H9 (cell line): ENCODE measurements around the gene KLK1. TPM values are rescaled to one million over a fixed set of nuclear protein-coding genes. Genes with fewer than 3 reads are reported as not detected.
"Not testable (repeated sequence)": the region's sequence is repeated elsewhere in the genome, so short reads cannot be mapped to it uniquely, and the experiment has no call there.

Experiments
- DNase-seq: peaks from one replicate; pipeline ENCODE4 v3.0.0-alpha.2; 2017
- H2AFZ ChIP-seq: one replicate; pipeline ENCODE4 v1.6.1; 2013; ENCODE audit warnings: mild to moderate bottlenecking, low read length, control low read depth, moderate library complexity
- H2AK5ac ChIP-seq: 2 replicates; pipeline ENCODE4 v1.6.1; 2013; ENCODE audit warnings: low read length, control low read depth, mixed read lengths; ENCODE audit not compliant: insufficient read length
- H2BK120ac ChIP-seq: one replicate; pipeline ENCODE4 v1.6.1; 2013; ENCODE audit warnings: low read depth, mild to moderate bottlenecking, low read length, control low read depth, inconsistent platforms; ENCODE audit not compliant: poor library complexity, severe bottlenecking
- H2BK12ac ChIP-seq: 2 replicates; pipeline ENCODE4 v1.6.1; 2013; ENCODE audit warnings: low read length, control low read depth, mixed read lengths, low read depth; ENCODE audit not compliant: insufficient read length
- H2BK15ac ChIP-seq: 2 replicates; pipeline ENCODE4 v1.6.1; 2013; ENCODE audit warnings: low read depth, low read length, control low read depth
- H2BK20ac ChIP-seq: one replicate; pipeline ENCODE4 v1.6.1; 2013; ENCODE audit warnings: low read depth, mild to moderate bottlenecking, low read length, control low read depth, inconsistent platforms; ENCODE audit not compliant: poor library complexity, severe bottlenecking
- H2BK5ac ChIP-seq: 2 replicates; pipeline ENCODE4 v1.6.1; 2013; ENCODE audit warnings: low read length, control low read depth, mixed read lengths; ENCODE audit not compliant: insufficient read length
- H3K14ac ChIP-seq: 2 replicates; pipeline ENCODE4 v1.6.1; 2013; ENCODE audit warnings: low read length, control low read depth; ENCODE audit not compliant: insufficient read depth
- H3K18ac ChIP-seq: 2 replicates; pipeline ENCODE4 v1.6.1; 2013; ENCODE audit warnings: low read depth, mild to moderate bottlenecking, mixed read lengths, low read length, control low read depth; ENCODE audit not compliant: insufficient read length
- H3K23ac ChIP-seq: 2 replicates; pipeline ENCODE4 v1.6.1; 2013; ENCODE audit warnings: low read length, control low read depth, mixed read lengths, low read depth; ENCODE audit not compliant: insufficient read length
- H3K23me2 ChIP-seq: 2 replicates; pipeline ENCODE4 v1.6.1; 2013; ENCODE audit warnings: low read depth, mild to moderate bottlenecking, mixed read lengths, low read length, control low read depth; ENCODE audit not compliant: insufficient read length, poor library complexity, severe bottlenecking
- H3K27ac ChIP-seq: 2 replicates; pipeline ENCODE4 v1.5.1; 2013; ENCODE audit warnings: low read length, control low read depth, mixed read lengths, low read depth; ENCODE audit not compliant: insufficient read length
- H3K27me3 ChIP-seq: 2 replicates; pipeline ENCODE4 v1.6.1; 2013; ENCODE audit warnings: low read length, control low read depth, inconsistent platforms; ENCODE audit not compliant: insufficient read depth
- H3K4ac ChIP-seq: 2 replicates; pipeline ENCODE4 v1.6.1; 2013; ENCODE audit warnings: low read depth, mild to moderate bottlenecking, control low read depth, inconsistent platforms, low read length, moderate library complexity
- H3K4me1 ChIP-seq: 2 replicates; pipeline ENCODE4 v1.6.1; 2013; ENCODE audit warnings: low read length, control low read depth, inconsistent platforms; ENCODE audit not compliant: insufficient read depth
- H3K4me2 ChIP-seq: 2 replicates; pipeline ENCODE4 v1.6.1; 2013; ENCODE audit warnings: low read length, control low read depth, mixed read lengths; ENCODE audit not compliant: insufficient read length, insufficient read depth
- H3K56ac ChIP-seq: 2 replicates; pipeline ENCODE4 v1.6.1; 2013; ENCODE audit warnings: low read depth, mild to moderate bottlenecking, mixed read lengths, low read length, control low read depth; ENCODE audit not compliant: insufficient read length
- H3K79me1 ChIP-seq: 2 replicates; pipeline ENCODE4 v1.6.1; 2013; ENCODE audit warnings: low read depth, mild to moderate bottlenecking, moderate library complexity, low read length, control low read depth, inconsistent platforms; ENCODE audit not compliant: insufficient read depth, poor library complexity, severe bottlenecking
- H3K79me2 ChIP-seq: 2 replicates; pipeline ENCODE4 v1.6.1; 2013; ENCODE audit warnings: low read length, control low read depth, inconsistent platforms; ENCODE audit not compliant: insufficient read depth
- H3K9ac ChIP-seq: 2 replicates; pipeline ENCODE4 v1.6.1; 2013; ENCODE audit warnings: low read length, control low read depth, mixed read lengths; ENCODE audit not compliant: insufficient read length; ENCODE audit errors: extremely low read depth
- H3K9me3 ChIP-seq: one replicate; pipeline ENCODE4 v1.6.1; 2013; ENCODE audit warnings: low read depth, low read length, inconsistent platforms; ENCODE audit not compliant: control insufficient read depth
- H3T11ph ChIP-seq: one replicate; pipeline ENCODE4 v1.6.1; 2013; ENCODE audit warnings: mild to moderate bottlenecking, low read length, control low read depth, inconsistent platforms
- H4K20me1 ChIP-seq: one replicate; pipeline ENCODE4 v1.6.1; 2013; ENCODE audit not compliant: control insufficient read depth, insufficient read length, insufficient read depth
- H4K5ac ChIP-seq: 2 replicates; pipeline ENCODE4 v1.6.1; 2013; ENCODE audit warnings: low read depth, mild to moderate bottlenecking, mixed read lengths, low read length, control low read depth; ENCODE audit not compliant: insufficient read length
- H4K8ac ChIP-seq: replicated peaks from 2 replicates; pipeline ENCODE4 v1.6.1; 2013; ENCODE audit warnings: low read length, control low read depth, mixed read lengths, low read depth; ENCODE audit not compliant: insufficient read length
- H4K91ac ChIP-seq: 2 replicates; pipeline ENCODE4 v1.6.1; 2013; ENCODE audit warnings: low read depth, mild to moderate bottlenecking, moderate library complexity, mixed read lengths, low read length, control low read depth; ENCODE audit not compliant: insufficient read length
- H3K27ac Mint-ChIP-seq, 3 experiments: 2 replicates in 2 of 3; 3 replicates in 1 of 3; pipeline ENCODE4 v1.8.0; 2020 to 2021; ENCODE audit warnings: mixed read lengths in 3 of 3, mild to moderate bottlenecking in 1 of 3, moderate library complexity in 1 of 3
- H3K27me3 Mint-ChIP-seq: 2 replicates; pipeline ENCODE4 v1.8.0; 2021; ENCODE audit warnings: low read depth, mild to moderate bottlenecking, moderate library complexity, mixed read lengths
- H3K36me3 Mint-ChIP-seq, 3 experiments: 2 replicates in 2 of 3; 3 replicates in 1 of 3; pipeline ENCODE4 v1.8.0; 2020 to 2021; ENCODE audit warnings: low read depth in 3 of 3, mixed read lengths in 3 of 3; ENCODE audit not compliant: insufficient read depth in 1 of 3
- H3K4me1 Mint-ChIP-seq, 2 experiments: 2 replicates each; pipeline ENCODE4 v1.8.0; 2020; ENCODE audit warnings: mixed read lengths in 2 of 2
- H3K4me3 Mint-ChIP-seq, 2 experiments: 2 replicates in 1 of 2; 3 replicates in 1 of 2; pipeline ENCODE4 v1.8.0; 2020 to 2021; ENCODE audit warnings: mild to moderate bottlenecking in 2 of 2, mixed read lengths in 2 of 2, moderate library complexity in 1 of 2
- H3K9me3 Mint-ChIP-seq, 2 experiments: 2 replicates in 1 of 2; 3 replicates in 1 of 2; pipeline ENCODE4 v1.8.0; 2020; ENCODE audit warnings: mild to moderate bottlenecking in 2 of 2, mixed read lengths in 2 of 2, moderate library complexity in 1 of 2
- WGBS: extraction: QIAGEN DNeasy Blood & Tissue Kit; methylation state at CpG from one replicate; pipeline ENCODE4 v1.1.7; 2013; ENCODE audit warnings: missing lambda C conversion rate, low lambda C conversion rate, mixed read lengths; ENCODE audit not compliant: insufficient read length; ENCODE audit errors: extremely low coverage; 5-methylcytosine and 5-hydroxymethylcytosine counted together
- total RNA-seq: library from RNA; stranded (reverse); gene quantifications from 2 replicates; pipeline ENCODE4 v1.2.1, GENCODE V29; 2021
- TF ChIP-seq, protein P1 (sequence below): fragments of 200-600 bp; sonication (generic); conservative IDR thresholded peaks from 3 replicates; pipeline ENCODE4 v1.8.0; 2021; ENCODE audit warnings: antibody characterized with exemption, mild to moderate bottlenecking

Gene KLK1
- total RNA-seq, 1 experiment from 2014 or later = 2.3 TPM

DNA sequence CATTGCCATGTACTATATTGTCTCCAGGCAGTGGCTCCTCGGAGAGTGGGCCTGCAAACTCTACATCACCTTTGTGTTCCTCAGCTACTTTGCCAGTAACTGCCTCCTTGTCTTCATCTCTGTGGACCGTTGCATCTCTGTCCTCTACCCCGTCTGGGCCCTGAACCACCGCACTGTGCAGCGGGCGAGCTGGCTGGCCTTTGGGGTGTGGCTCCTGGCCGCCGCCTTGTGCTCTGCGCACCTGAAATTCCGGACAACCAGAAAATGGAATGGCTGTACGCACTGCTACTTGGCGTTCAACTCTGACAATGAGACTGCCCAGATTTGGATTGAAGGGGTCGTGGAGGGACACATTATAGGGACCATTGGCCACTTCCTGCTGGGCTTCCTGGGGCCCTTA, 52.7 kb downstream of the KLK1 start:
- peaks cover 0 to 6% of the 10 kb centered on the region in 2 experiments; a peak in 1 of 5 replicates for H3K9me3 Mint-ChIP-seq
- H4K8ac ChIP-seq = no peak overlapping the region
- no peak overlapping the region for H3K18ac ChIP-seq
- H3K36me3 Mint-ChIP-seq = no peaks in the 10 kb centered on the region
- no peak overlapping the region for H3K56ac ChIP-seq
- no peak overlapping the region for H2BK5ac ChIP-seq
- no peaks in the 10 kb centered on the region for H3K27me3 ChIP-seq
- no peak overlapping the region for H4K5ac ChIP-seq
- no peak overlapping the region for H2BK20ac ChIP-seq
- H3K27ac ChIP-seq = no peak overlapping the region
- no peak overlapping the region; a peak in 1 of 7 replicates for H3K27ac Mint-ChIP-seq
- TF ChIP-seq, protein P1, sequence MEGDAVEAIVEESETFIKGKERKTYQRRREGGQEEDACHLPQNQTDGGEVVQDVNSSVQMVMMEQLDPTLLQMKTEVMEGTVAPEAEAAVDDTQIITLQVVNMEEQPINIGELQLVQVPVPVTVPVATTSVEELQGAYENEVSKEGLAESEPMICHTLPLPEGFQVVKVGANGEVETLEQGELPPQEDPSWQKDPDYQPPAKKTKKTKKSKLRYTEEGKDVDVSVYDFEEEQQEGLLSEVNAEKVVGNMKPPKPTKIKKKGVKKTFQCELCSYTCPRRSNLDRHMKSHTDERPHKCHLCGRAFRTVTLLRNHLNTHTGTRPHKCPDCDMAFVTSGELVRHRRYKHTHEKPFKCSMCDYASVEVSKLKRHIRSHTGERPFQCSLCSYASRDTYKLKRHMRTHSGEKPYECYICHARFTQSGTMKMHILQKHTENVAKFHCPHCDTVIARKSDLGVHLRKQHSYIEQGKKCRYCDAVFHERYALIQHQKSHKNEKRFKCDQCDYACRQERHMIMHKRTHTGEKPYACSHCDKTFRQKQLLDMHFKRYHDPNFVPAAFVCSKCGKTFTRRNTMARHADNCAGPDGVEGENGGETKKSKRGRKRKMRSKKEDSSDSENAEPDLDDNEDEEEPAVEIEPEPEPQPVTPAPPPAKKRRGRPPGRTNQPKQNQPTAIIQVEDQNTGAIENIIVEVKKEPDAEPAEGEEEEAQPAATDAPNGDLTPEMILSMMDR = no peak
- H4K91ac ChIP-seq = no peak overlapping the region
- H4K20me1 ChIP-seq = no peaks in the 10 kb centered on the region
- no peaks in the 10 kb centered on the region for H3K9me3 ChIP-seq
- no peaks in the 10 kb centered on the region for H3K79me2 ChIP-seq
- no peak overlapping the region for H3K9ac ChIP-seq
- H3K79me1 ChIP-seq = no peaks in the 10 kb centered on the region
- H3K4me2 ChIP-seq = no peak overlapping the region
- DNase-seq = no peak
- H3K27me3 Mint-ChIP-seq = peaks cover 57% of the 10 kb centered on the region
- H3K4me1 Mint-ChIP-seq = peaks cover 0 to 12% of the 10 kb centered on the region in 2 experiments; a peak in 3 of 4 replicates
- H3K4me3 Mint-ChIP-seq = no peak overlapping the region
- H3K4ac ChIP-seq = no peak overlapping the region
- H3K23ac ChIP-seq = no peak overlapping the region
- no peak overlapping the region for H2BK12ac ChIP-seq
- H2BK120ac ChIP-seq = no peak overlapping the region
- H3K4me1 ChIP-seq = no peaks in the 10 kb centered on the region
- H2AFZ ChIP-seq = no peak overlapping the region
- H2AK5ac ChIP-seq = no peak overlapping the region
- no peak overlapping the region for H3K14ac ChIP-seq
- no peaks in the 10 kb centered on the region for H3K23me2 ChIP-seq
- no peak overlapping the region for H3T11ph ChIP-seq
- WGBS = no CpG with 5 or more reads among the region's 13 CpGs
- H2BK15ac ChIP-seq = no peak overlapping the region

DNA sequence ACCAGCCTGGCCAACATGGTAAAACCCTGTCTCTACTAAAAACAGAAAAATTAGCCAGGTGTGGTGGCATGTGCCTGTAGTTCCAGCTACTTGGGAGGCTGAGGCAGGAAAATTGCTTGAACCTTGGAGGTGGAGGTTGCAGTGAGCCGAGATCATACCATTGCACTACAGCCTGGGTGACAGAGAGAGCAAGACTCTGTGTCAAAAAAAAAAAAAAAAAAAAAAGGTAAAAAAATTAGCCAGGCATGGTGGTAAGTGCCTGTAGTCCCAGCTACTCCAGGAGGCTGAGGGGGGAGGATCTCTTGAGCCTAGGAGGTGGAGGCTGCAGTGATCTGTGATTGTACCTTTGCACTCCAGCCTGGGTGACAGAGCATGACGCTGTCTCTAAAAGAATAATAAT, 53.4 kb downstream of the KLK1 start, which contains the start of gene GPR32:
Gene GPR32, plus strand, starts transcription at position 301 of the 400 bp plus-strand sequence. CDS start 137 bp downstream, outside the sequence.
- not testable (repeated sequence) for H3K4me1 ChIP-seq, H3K56ac ChIP-seq, H4K20me1 ChIP-seq, H2BK5ac ChIP-seq, H3K23me2 ChIP-seq, H4K91ac ChIP-seq, H3K27me3 ChIP-seq, H2BK20ac ChIP-seq, H3K79me2 ChIP-seq, H2BK15ac ChIP-seq, H2AFZ ChIP-seq, H3K23ac ChIP-seq, H3K79me1 ChIP-seq, H3K9me3 ChIP-seq, DNase-seq, H3K18ac ChIP-seq, H4K8ac ChIP-seq, H3K9me3 Mint-ChIP-seq, H3K27ac Mint-ChIP-seq, H2AK5ac ChIP-seq, H3T11ph ChIP-seq, H3K4ac ChIP-seq, H3K36me3 Mint-ChIP-seq, H3K27ac ChIP-seq, H3K14ac ChIP-seq, H2BK12ac ChIP-seq, H3K4me3 Mint-ChIP-seq, H2BK120ac ChIP-seq, H3K4me2 ChIP-seq, H3K9ac ChIP-seq, H4K5ac ChIP-seq
- no CpG with 5 or more reads among the region's 2 CpGs for WGBS
- Mint-ChIP-seq H3K27me3 (peaks cover 52% of the 10 kb centered on the region), H3K4me1 (peaks cover 0 to 12% of the 10 kb centered on the region in 2 experiments; a peak in 3 of 4 replicates)
